HCT116 (cell line): ENCODE measurements around the gene STK24. TPM values are rescaled to one million over a fixed set of nuclear protein-coding genes. Genes with fewer than 3 reads are reported as not detected.

Experiments
- ATAC-seq: fragments of 200-7000 bp; cut with Tn5 transposase; 2 replicates; pipeline ENCODE4 v1.9.1; 2020; ENCODE audit warnings: mild to moderate bottlenecking, moderate library complexity
- BruUV-seq: library from RNA; stranded (reverse); fragments of 400-500 nt; replicated peaks from 2 replicates; lab custom pipeline; 2021; lab: Mats Ljungman, UMichigan
- CTCF ChIA-PET: fragments of 300-600 bp; sonication (Branson Sonifier 250); formaldehyde crosslinking; loops from one replicate; lab custom pipeline; 2021; ENCODE audit warnings: antibody characterized with exemption; lab: Charles Lee
- POLR2A ChIA-PET: fragments of 300-600, 350-600 bp; sonication (Branson Sonifier 250); formaldehyde crosslinking; loops from one replicate; lab custom pipeline; 2021; ENCODE audit warnings: antibody characterized with exemption; lab: Charles Lee
- RAD21 ChIA-PET, 2 experiments: fragments of 300-600 bp; sonication (Branson Sonifier 250); formaldehyde crosslinking; loops; one replicate each; lab custom pipeline; 2023; ENCODE audit warnings: low total read pairs in 2 of 2; ENCODE audit not compliant: uncharacterized antibody in 2 of 2, unreplicated experiment in 2 of 2, low non-redundant PET in 1 of 2; lab: Charles Lee
- DNase-seq: peaks from one replicate; pipeline ENCODE4 v3.0.0-alpha.2; 2010; ENCODE audit warnings: low read depth, low spot score
- H2AFZ ChIP-seq: fragments of 200-600 bp; shearing (Covaris generic), sonication (generic); 2 replicates; pipeline ENCODE4 v1.6.1; 2017; ENCODE audit warnings: low read depth, mixed run types, mixed read lengths, antibody characterized with exemption, low read length; ENCODE audit not compliant: poor library complexity, severe bottlenecking
- H3K27ac ChIP-seq: 2 replicates; pipeline ENCODE4 v1.5.1; 2012; ENCODE audit warnings: low read depth, low read length
- H3K27me3 ChIP-seq: fragments of 200-600 bp; sonication (generic); 2 replicates; pipeline ENCODE4 v1.6.1; 2016; ENCODE audit warnings: mixed run types, low read length, mixed read lengths; ENCODE audit not compliant: insufficient read depth
- H3K36me3 ChIP-seq, 2 experiments: fragments of 200-500 bp in 1 of 2; fragments of 200-600 bp in 1 of 2; sonication (Bioruptor generic) in 1 of 2; sonication (generic) in 1 of 2; 2 replicates each; pipeline versions ENCODE4 v1.5.1 to v1.6.1; 2014 to 2016; ENCODE audit warnings: low read length in 2 of 2, inconsistent platforms in 1 of 2, mixed read lengths in 1 of 2, mixed run types in 1 of 2; ENCODE audit not compliant: insufficient read depth in 2 of 2, control insufficient read depth in 1 of 2
- H3K4me1 ChIP-seq, 2 experiments: fragments of 200-600 bp in 1 of 2; sonication (generic) in 1 of 2; 2 replicates each; pipeline versions ENCODE4 v1.5.1 to v1.6.1; 2012 to 2017; ENCODE audit warnings: low read length in 2 of 2, inconsistent platforms in 1 of 2, mild to moderate bottlenecking in 1 of 2, mixed read lengths in 1 of 2, mixed run types in 1 of 2, moderate library complexity in 1 of 2; ENCODE audit not compliant: insufficient read depth in 2 of 2, control insufficient read depth in 1 of 2
- H3K4me2 ChIP-seq: fragments of 200-600 bp; sonication (generic); 2 replicates; pipeline ENCODE4 v1.6.1; 2017; ENCODE audit warnings: mixed run types, low read length, mixed read lengths
- H3K4me3 ChIP-seq, 2 experiments: fragments of 200-600 bp in 1 of 2; sonication (generic) in 1 of 2; replicated peaks in 1 of 2; 2 replicates each; pipeline ENCODE4 v1.5.1; 2011 to 2016; ENCODE audit warnings: low read length in 2 of 2, control low read depth in 1 of 2, low read depth in 1 of 2, mild to moderate bottlenecking in 1 of 2, mixed read lengths in 1 of 2, mixed run types in 1 of 2
- H3K79me2 ChIP-seq: fragments of 200-600 bp; sonication (generic); 2 replicates; pipeline ENCODE4 v1.6.1; 2017; ENCODE audit warnings: mild to moderate bottlenecking, mixed run types, low read length, moderate library complexity, mixed read lengths; ENCODE audit not compliant: insufficient read depth
- H3K9ac ChIP-seq: fragments of 200-600 bp; sonication (generic); 2 replicates; pipeline ENCODE4 v1.6.1; 2016; ENCODE audit warnings: low read length, mixed read lengths
- H3K9me2 ChIP-seq: fragments of 200-600 bp; sonication (generic), shearing (Covaris generic); 2 replicates; pipeline ENCODE4 v1.6.1; 2017; ENCODE audit warnings: mixed run types, mild to moderate bottlenecking, moderate library complexity; ENCODE audit not compliant: insufficient read depth
- H3K9me3 ChIP-seq, 2 experiments: fragments of 200-500 bp in 1 of 2; fragments of 200-600 bp in 1 of 2; sonication (Bioruptor generic) in 1 of 2; sonication (generic) in 1 of 2; 2 replicates each; pipeline ENCODE4 v1.6.1; 2014 to 2017; ENCODE audit warnings: low read length in 2 of 2, mixed read lengths in 2 of 2, inconsistent platforms in 1 of 2, low read depth in 1 of 2, mild to moderate bottlenecking in 1 of 2, mixed run types in 1 of 2, moderate library complexity in 1 of 2; ENCODE audit not compliant: control insufficient read depth in 1 of 2, insufficient read depth in 1 of 2
- H4K20me1 ChIP-seq: fragments of 200-600 bp; sonication (generic), shearing (Covaris generic); 2 replicates; pipeline ENCODE4 v1.6.1; 2017; ENCODE audit warnings: mixed run types, mild to moderate bottlenecking, moderate library complexity; ENCODE audit not compliant: insufficient read depth
- CEBPB ChIP-seq: IDR thresholded peaks from 2 replicates; pipeline ENCODE4 v1.6.1; 2012; ENCODE audit warnings: low read depth
- CTCF ChIP-seq, 3 experiments: fragments of 200-600 bp in 1 of 3; sonication (generic) in 1 of 3; IDR thresholded peaks in 2 of 3; conservative IDR thresholded peaks in 1 of 3; 2 replicates each; pipeline ENCODE4 v1.5.1; 2012 to 2017; ENCODE audit warnings: low read depth in 2 of 3, low read length in 2 of 3, antibody characterized with exemption in 1 of 3, borderline replicate concordance in 1 of 3, control low read depth in 1 of 3, mild to moderate bottlenecking in 1 of 3, mixed read lengths in 1 of 3, mixed run types in 1 of 3, moderate library complexity in 1 of 3; ENCODE audit not compliant: insufficient read depth in 1 of 3
- EZH2phosphoT487 ChIP-seq: fragments of 200-600 bp; IDR thresholded peaks from 2 replicates; pipeline ENCODE4 v1.6.1; 2018; ENCODE audit warnings: antibody characterized with exemption, borderline replicate concordance
- FOSL1 ChIP-seq: IDR thresholded peaks from 2 replicates; pipeline ENCODE4 v1.6.1; 2012; ENCODE audit warnings: low read depth
- JUND ChIP-seq: IDR thresholded peaks from 2 replicates; pipeline ENCODE4 v1.6.1; 2012
- POLR2A ChIP-seq: IDR thresholded peaks from 2 replicates; pipeline ENCODE4 v1.7.0; 2011; ENCODE audit warnings: borderline replicate concordance; ENCODE audit not compliant: insufficient read depth, insufficient read length; ENCODE audit errors: extremely low read depth
- POLR2AphosphoS5 ChIP-seq: IDR thresholded peaks from 2 replicates; pipeline ENCODE4 v1.6.1; 2011; ENCODE audit warnings: mild to moderate bottlenecking, low read depth, low read length, moderate library complexity
- YY1 ChIP-seq: IDR thresholded peaks from 2 replicates; pipeline ENCODE4 v1.6.1; 2011; ENCODE audit warnings: low read length, low read depth, moderate library complexity, mild to moderate bottlenecking; ENCODE audit not compliant: insufficient replicate concordance; ENCODE audit errors: extremely low read depth
- ZNF274 ChIP-seq: fragments of 200-500 bp; sonication (Bioruptor generic); IDR thresholded peaks from 2 replicates; pipeline ENCODE4 v1.6.1; 2014; ENCODE audit warnings: mild to moderate bottlenecking, low read depth, low read length, inconsistent platforms
- intact Hi-C: fragments of 100-400 bp; cut with micrococcal nuclease; formaldehyde crosslinking; loops from 2 replicates; pipeline ENCODE4 v1.10.0; 2022
- total RNA-seq: library from RNA; stranded (reverse); gene quantifications from one replicate; pipeline ENCODE4 v1.2.1, GENCODE V29; 2021; ENCODE audit not compliant: unreplicated experiment
- TF ChIP-seq, protein P1 (sequence below): IDR thresholded peaks from 2 replicates; pipeline ENCODE4 v1.6.1; 2011; ENCODE audit warnings: mild to moderate bottlenecking, low read length, moderate library complexity; ENCODE audit not compliant: insufficient replicate concordance; ENCODE audit errors: extremely low read depth
- TF ChIP-seq, protein P2 (sequence below): IDR thresholded peaks from 2 replicates; pipeline ENCODE4 v1.6.1; 2012; ENCODE audit warnings: low read depth

The STK24 gene
- total RNA-seq, 1 experiment from 2014 or later, result 137 TPM

DNA sequence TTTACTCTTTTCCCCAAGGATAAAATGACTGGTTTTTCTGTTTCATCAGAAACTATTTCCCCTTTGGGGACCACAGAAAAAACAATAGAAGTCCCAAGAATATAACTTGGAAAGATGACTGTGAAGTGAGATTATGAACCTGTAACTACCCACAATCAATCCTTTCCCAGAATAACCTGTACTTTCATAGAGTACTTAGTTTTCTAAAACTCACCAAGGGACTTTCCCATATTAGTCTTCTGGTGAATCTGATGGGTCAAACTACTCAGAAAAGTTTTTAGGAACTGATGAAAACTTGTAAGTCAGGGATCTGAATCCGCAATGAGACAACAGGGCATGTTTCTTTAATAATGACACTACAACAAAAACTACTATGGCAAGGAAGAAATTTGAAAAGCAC lies 62.6 kb downstream of the STK24 start (continued):
- TF ChIP-seq, protein P1, sequence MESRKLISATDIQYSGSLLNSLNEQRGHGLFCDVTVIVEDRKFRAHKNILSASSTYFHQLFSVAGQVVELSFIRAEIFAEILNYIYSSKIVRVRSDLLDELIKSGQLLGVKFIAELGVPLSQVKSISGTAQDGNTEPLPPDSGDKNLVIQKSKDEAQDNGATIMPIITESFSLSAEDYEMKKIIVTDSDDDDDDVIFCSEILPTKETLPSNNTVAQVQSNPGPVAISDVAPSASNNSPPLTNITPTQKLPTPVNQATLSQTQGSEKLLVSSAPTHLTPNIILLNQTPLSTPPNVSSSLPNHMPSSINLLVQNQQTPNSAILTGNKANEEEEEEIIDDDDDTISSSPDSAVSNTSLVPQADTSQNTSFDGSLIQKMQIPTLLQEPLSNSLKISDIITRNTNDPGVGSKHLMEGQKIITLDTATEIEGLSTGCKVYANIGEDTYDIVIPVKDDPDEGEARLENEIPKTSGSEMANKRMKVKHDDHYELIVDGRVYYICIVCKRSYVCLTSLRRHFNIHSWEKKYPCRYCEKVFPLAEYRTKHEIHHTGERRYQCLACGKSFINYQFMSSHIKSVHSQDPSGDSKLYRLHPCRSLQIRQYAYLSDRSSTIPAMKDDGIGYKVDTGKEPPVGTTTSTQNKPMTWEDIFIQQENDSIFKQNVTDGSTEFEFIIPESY, result no peak
- no peak for TF ChIP-seq YY1
- no peak for TF ChIP-seq POLR2AphosphoS5
- no peak for TF ChIP-seq ZNF274
- TF ChIP-seq FOSL1, result no peak
- no peak for TF ChIP-seq JUND
- TF ChIP-seq CEBPB, result no peak
- TF ChIP-seq, protein P2, sequence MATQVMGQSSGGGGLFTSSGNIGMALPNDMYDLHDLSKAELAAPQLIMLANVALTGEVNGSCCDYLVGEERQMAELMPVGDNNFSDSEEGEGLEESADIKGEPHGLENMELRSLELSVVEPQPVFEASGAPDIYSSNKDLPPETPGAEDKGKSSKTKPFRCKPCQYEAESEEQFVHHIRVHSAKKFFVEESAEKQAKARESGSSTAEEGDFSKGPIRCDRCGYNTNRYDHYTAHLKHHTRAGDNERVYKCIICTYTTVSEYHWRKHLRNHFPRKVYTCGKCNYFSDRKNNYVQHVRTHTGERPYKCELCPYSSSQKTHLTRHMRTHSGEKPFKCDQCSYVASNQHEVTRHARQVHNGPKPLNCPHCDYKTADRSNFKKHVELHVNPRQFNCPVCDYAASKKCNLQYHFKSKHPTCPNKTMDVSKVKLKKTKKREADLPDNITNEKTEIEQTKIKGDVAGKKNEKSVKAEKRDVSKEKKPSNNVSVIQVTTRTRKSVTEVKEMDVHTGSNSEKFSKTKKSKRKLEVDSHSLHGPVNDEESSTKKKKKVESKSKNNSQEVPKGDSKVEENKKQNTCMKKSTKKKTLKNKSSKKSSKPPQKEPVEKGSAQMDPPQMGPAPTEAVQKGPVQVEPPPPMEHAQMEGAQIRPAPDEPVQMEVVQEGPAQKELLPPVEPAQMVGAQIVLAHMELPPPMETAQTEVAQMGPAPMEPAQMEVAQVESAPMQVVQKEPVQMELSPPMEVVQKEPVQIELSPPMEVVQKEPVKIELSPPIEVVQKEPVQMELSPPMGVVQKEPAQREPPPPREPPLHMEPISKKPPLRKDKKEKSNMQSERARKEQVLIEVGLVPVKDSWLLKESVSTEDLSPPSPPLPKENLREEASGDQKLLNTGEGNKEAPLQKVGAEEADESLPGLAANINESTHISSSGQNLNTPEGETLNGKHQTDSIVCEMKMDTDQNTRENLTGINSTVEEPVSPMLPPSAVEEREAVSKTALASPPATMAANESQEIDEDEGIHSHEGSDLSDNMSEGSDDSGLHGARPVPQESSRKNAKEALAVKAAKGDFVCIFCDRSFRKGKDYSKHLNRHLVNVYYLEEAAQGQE, result no peak
- TF ChIP-seq, all 23 proteins: peak for 0

GRCh38 chr13:98513837-98514236 lies 63.1 kb downstream of the STK24 start:
- Histone ChIP-seq H2AFZ (no peak overlapping the region), H4K20me1 (no peaks in the 10 kb centered on the region; the same call in 1 of the 2 replicates), H3K4me1 (peaks cover 17 to 27% of the 10 kb centered on the region in 2 experiments), H3K79me2 (peaks cover 100% of the 10 kb centered on the region), H3K27ac (no peak overlapping the region), H3K36me3 (peaks cover 0 to 18% of the 10 kb centered on the region in 2 experiments; a peak in 1 of 4 replicates), H3K9ac (no peak overlapping the region), H3K4me3 (no peak overlapping the region), H3K9me2 (no peaks in the 10 kb centered on the region), H3K9me3 (no peaks in the 10 kb centered on the region), H3K4me2 (no peak overlapping the region), H3K27me3 (no peaks in the 10 kb centered on the region)
- ATAC-seq (no peak), DNase-seq (no peak)
- CTCF ChIA-PET, result no interaction called here
- RAD21 ChIA-PET, result no interaction called here
- intact Hi-C loops, result no loop called here
- POLR2A ChIA-PET, result no interaction called here
- BruUV-seq, result no TSS peak
- no peak for TF ChIP-seq CTCF (IDR thresholded peaks at IDR 0.05 in 2 of 3, conservative IDR thresholded peaks at IDR 0.05 in 1 of 3; ENCODE audit: borderline replicate concordance in 1 of 3, insufficient read depth in 1 of 3, low read depth in 2 of 3, low read length in 2 of 3)
- TF ChIP-seq, protein P2, result no peak
- TF ChIP-seq EZH2phosphoT487, result no peak
- TF ChIP-seq POLR2A, result no peak
